ENCODE results near the gene LRRC4C.

Gene LRRC4C

GRCh38 chr11:41398175-41398574, 61.3 kb downstream of the LRRC4C start:
- Histone ChIP-seq H3K36me3 (ENCODE audit: control insufficient read depth, insufficient read depth, low read length) (no peaks in the 10 kb centered on the region), H3K9me3 (ENCODE audit: control insufficient read depth, low read length) (no peaks in the 10 kb centered on the region), H3K4me1 (ENCODE audit: control insufficient read depth, insufficient read depth, low read length) (peaks cover 16% of the 10 kb centered on the region), H3K27me3 (ENCODE audit: control insufficient read depth, insufficient read depth, low read length, poor library complexity, severe bottlenecking) (no peaks in the 10 kb centered on the region), H3K4me3 (ENCODE audit: insufficient read depth, low read depth, low read length) (no peak overlapping the region), H3K27ac (ENCODE audit: insufficient read depth, low read depth, low read length, poor library complexity, severe bottlenecking) (no peak overlapping the region)
- 92 to 97% methylated on average over 3 of the region's 3 CpGs for WGBS, 2 experiments

- H3K27ac ChIP-seq (ENCODE audit: insufficient read depth, low read depth, low read length, poor library complexity, severe bottlenecking) = no peak overlapping the region
- no peaks in the 10 kb centered on the region for H3K27me3 ChIP-seq (ENCODE audit: control insufficient read depth, insufficient read depth, low read length, poor library complexity, severe bottlenecking)
- 67 to 70% methylated on average over 3 to 4 of the region's 4 CpGs for WGBS, 2 experiments
- H3K4me1 ChIP-seq (ENCODE audit: control insufficient read depth, insufficient read depth, low read length) = peaks cover 28% of the 10 kb centered on the region
- no peak overlapping the region for H3K4me3 ChIP-seq (ENCODE audit: insufficient read depth, low read depth, low read length)
- H3K36me3 ChIP-seq (ENCODE audit: control insufficient read depth, insufficient read depth, low read length) = no peaks in the 10 kb centered on the region
- no peaks in the 10 kb centered on the region for H3K9me3 ChIP-seq (ENCODE audit: control insufficient read depth, low read length)
Observed at GRCh38 chr11:41394521-41395195, 64.8 kb downstream of the LRRC4C start.

GRCh38 chr11:41392596-41392995, 66.9 kb downstream of the LRRC4C start:
- peak overlapping the region; percentile 41 for H3K27ac ChIP-seq (ENCODE audit: insufficient read depth, low read depth, low read length, poor library complexity, severe bottlenecking)
- H3K9me3 ChIP-seq (ENCODE audit: control insufficient read depth, low read length) = no peaks in the 10 kb centered on the region
- H3K27me3 ChIP-seq (ENCODE audit: control insufficient read depth, insufficient read depth, low read length, poor library complexity, severe bottlenecking) = no peaks in the 10 kb centered on the region
- H3K4me1 ChIP-seq (ENCODE audit: control insufficient read depth, insufficient read depth, low read length) = peaks cover 28% of the 10 kb centered on the region
- no peaks in the 10 kb centered on the region for H3K36me3 ChIP-seq (ENCODE audit: control insufficient read depth, insufficient read depth, low read length)
- no peak overlapping the region for H3K4me3 ChIP-seq (ENCODE audit: insufficient read depth, low read depth, low read length)

GRCh38 chr11:41389623-41390130, 69.8 kb downstream of the LRRC4C start:
- Histone ChIP-seq H3K9me3 (ENCODE audit: control insufficient read depth, low read length) (no peaks in the 10 kb centered on the region), H3K4me3 (ENCODE audit: insufficient read depth, low read depth, low read length) (no peak overlapping the region), H3K27me3 (ENCODE audit: control insufficient read depth, insufficient read depth, low read length, poor library complexity, severe bottlenecking) (no peaks in the 10 kb centered on the region), H3K4me1 (ENCODE audit: control insufficient read depth, insufficient read depth, low read length) (peaks cover 22% of the 10 kb centered on the region), H3K27ac (ENCODE audit: insufficient read depth, low read depth, low read length, poor library complexity, severe bottlenecking) (no peak overlapping the region), H3K36me3 (ENCODE audit: control insufficient read depth, insufficient read depth, low read length) (no peaks in the 10 kb centered on the region)
- 97 to 98% methylated on average over 3 of the region's 3 CpGs for WGBS, 2 experiments

GRCh38 chr11:41384329-41384728, 75.1 kb downstream of the LRRC4C start:
- Histone ChIP-seq H3K4me1 (ENCODE audit: control insufficient read depth, insufficient read depth, low read length) (no peaks in the 10 kb centered on the region), H3K9me3 (ENCODE audit: control insufficient read depth, low read length) (no peaks in the 10 kb centered on the region), H3K27me3 (ENCODE audit: control insufficient read depth, insufficient read depth, low read length, poor library complexity, severe bottlenecking) (no peaks in the 10 kb centered on the region), H3K27ac (ENCODE audit: insufficient read depth, low read depth, low read length, poor library complexity, severe bottlenecking) (no peak overlapping the region), H3K4me3 (ENCODE audit: insufficient read depth, low read depth, low read length) (no peak overlapping the region), H3K36me3 (ENCODE audit: control insufficient read depth, insufficient read depth, low read length) (no peaks in the 10 kb centered on the region)
- WGBS, 2 experiments = 100% methylated on average over 1 of the region's 1 CpG; no CpG with 5 or more reads in 1 of the 2 experiments

GRCh38 chr11:41383768-41384167, 75.7 kb downstream of the LRRC4C start:
- H3K9me3 ChIP-seq (ENCODE audit: control insufficient read depth, low read length) = no peaks in the 10 kb centered on the region
- 93 to 100% methylated on average over 2 to 3 of the region's 3 CpGs for WGBS, 2 experiments
- H3K27ac ChIP-seq (ENCODE audit: insufficient read depth, low read depth, low read length, poor library complexity, severe bottlenecking) = no peak overlapping the region
- H3K4me3 ChIP-seq (ENCODE audit: insufficient read depth, low read depth, low read length) = no peak overlapping the region
- no peaks in the 10 kb centered on the region for H3K36me3 ChIP-seq (ENCODE audit: control insufficient read depth, insufficient read depth, low read length)
- no peaks in the 10 kb centered on the region for H3K27me3 ChIP-seq (ENCODE audit: control insufficient read depth, insufficient read depth, low read length, poor library complexity, severe bottlenecking)
- no peaks in the 10 kb centered on the region for H3K4me1 ChIP-seq (ENCODE audit: control insufficient read depth, insufficient read depth, low read length)

- Histone ChIP-seq H3K36me3 (ENCODE audit: control insufficient read depth, insufficient read depth, low read length) (no peaks in the 10 kb centered on the region), H3K4me1 (ENCODE audit: control insufficient read depth, insufficient read depth, low read length) (no peaks in the 10 kb centered on the region), H3K9me3 (ENCODE audit: control insufficient read depth, low read length) (no peaks in the 10 kb centered on the region), H3K27ac (ENCODE audit: insufficient read depth, low read depth, low read length, poor library complexity, severe bottlenecking) (no peak overlapping the region), H3K4me3 (ENCODE audit: insufficient read depth, low read depth, low read length) (no peak overlapping the region), H3K27me3 (ENCODE audit: control insufficient read depth, insufficient read depth, low read length, poor library complexity, severe bottlenecking) (no peaks in the 10 kb centered on the region)
- WGBS, 2 experiments = 90 to 96% methylated on average over 2 of the region's 2 CpGs
Observed at GRCh38 chr11:41382927-41383326, 76.5 kb downstream of the LRRC4C start.

- Histone ChIP-seq H3K9me3 (ENCODE audit: control insufficient read depth, low read length) (no peaks in the 10 kb centered on the region), H3K4me3 (ENCODE audit: insufficient read depth, low read depth, low read length) (no peak overlapping the region), H3K36me3 (ENCODE audit: control insufficient read depth, insufficient read depth, low read length) (no peaks in the 10 kb centered on the region), H3K27ac (ENCODE audit: insufficient read depth, low read depth, low read length, poor library complexity, severe bottlenecking) (no peak overlapping the region), H3K27me3 (ENCODE audit: control insufficient read depth, insufficient read depth, low read length, poor library complexity, severe bottlenecking) (no peaks in the 10 kb centered on the region), H3K4me1 (ENCODE audit: control insufficient read depth, insufficient read depth, low read length) (no peaks in the 10 kb centered on the region)
Observed at GRCh38 chr11:41379084-41379483, 80.4 kb downstream of the LRRC4C start.

- 87 to 91% methylated on average over 7 of the region's 7 CpGs for WGBS, 2 experiments
- no peaks in the 10 kb centered on the region for H3K36me3 ChIP-seq (ENCODE audit: control insufficient read depth, insufficient read depth, low read length)
- no peaks in the 10 kb centered on the region for H3K9me3 ChIP-seq (ENCODE audit: control insufficient read depth, low read length)
- H3K27me3 ChIP-seq (ENCODE audit: control insufficient read depth, insufficient read depth, low read length, poor library complexity, severe bottlenecking) = no peaks in the 10 kb centered on the region
- H3K27ac ChIP-seq (ENCODE audit: insufficient read depth, low read depth, low read length, poor library complexity, severe bottlenecking) = no peak overlapping the region
- H3K4me1 ChIP-seq (ENCODE audit: control insufficient read depth, insufficient read depth, low read length) = no peaks in the 10 kb centered on the region
- H3K4me3 ChIP-seq (ENCODE audit: insufficient read depth, low read depth, low read length) = no peak overlapping the region
Observed at GRCh38 chr11:41377709-41378394, 81.6 kb downstream of the LRRC4C start.

- H3K27me3 ChIP-seq (ENCODE audit: control insufficient read depth, insufficient read depth, low read length, poor library complexity, severe bottlenecking) = no peaks in the 10 kb centered on the region
- no peaks in the 10 kb centered on the region for H3K36me3 ChIP-seq (ENCODE audit: control insufficient read depth, insufficient read depth, low read length)
- H3K4me1 ChIP-seq (ENCODE audit: control insufficient read depth, insufficient read depth, low read length) = no peaks in the 10 kb centered on the region
- no peaks in the 10 kb centered on the region for H3K9me3 ChIP-seq (ENCODE audit: control insufficient read depth, low read length)
- 86 to 89% methylated on average over 2 of the region's 2 CpGs for WGBS, 2 experiments
- no peak overlapping the region for H3K27ac ChIP-seq (ENCODE audit: insufficient read depth, low read depth, low read length, poor library complexity, severe bottlenecking)
- H3K4me3 ChIP-seq (ENCODE audit: insufficient read depth, low read depth, low read length) = no peak overlapping the region
Observed at GRCh38 chr11:41351825-41352224, 107.6 kb downstream of the LRRC4C start.
